NCI-H748 (cell line): ENCODE data around the gene TGIF2.

Experiments
- DNase-seq: peaks from one replicate; lab custom pipeline; 2025; ENCODE audit not compliant: unreplicated experiment; lab: John Stamatoyannopoulos, UW

The TGIF2 gene

DNA sequence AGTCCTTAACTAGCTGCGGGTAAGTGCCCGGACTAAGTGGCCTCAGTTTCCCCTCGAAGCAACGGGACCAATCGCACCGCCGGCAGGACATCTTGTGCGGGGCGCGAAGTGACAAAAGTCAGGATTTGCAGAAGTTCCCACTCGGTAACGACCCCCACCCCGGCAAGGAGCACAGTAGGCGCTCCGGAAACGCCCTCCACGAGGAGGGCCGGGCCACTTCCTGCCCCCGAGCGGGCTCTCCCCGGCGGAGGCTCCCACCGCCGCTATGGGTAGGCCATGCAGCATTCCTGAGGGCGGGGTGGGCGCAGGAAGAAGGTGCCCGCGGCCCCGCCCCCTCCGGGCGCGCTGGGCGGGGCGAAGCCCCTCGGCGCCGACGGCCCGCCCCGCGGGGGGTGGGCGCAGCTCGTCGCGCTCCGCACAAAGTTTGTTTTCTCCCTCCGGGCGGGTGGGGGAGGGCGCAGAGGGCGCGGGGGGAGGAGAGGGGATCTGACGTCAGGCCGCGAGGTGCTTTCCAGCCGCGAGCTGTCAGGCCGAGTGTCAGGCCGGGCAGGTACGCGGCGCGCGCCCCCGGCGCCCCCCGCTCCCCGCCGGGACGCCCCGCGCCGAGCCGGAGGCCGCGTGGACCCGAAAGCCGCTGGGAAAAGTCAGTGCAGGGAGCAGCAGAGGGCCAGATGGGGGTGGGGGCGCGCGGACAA, at the start of gene TGIF2:
Gene TGIF2, plus strand, starts transcription at position 495 of the 695 bp plus-strand sequence. CDS start 5,178 bp downstream, outside the sequence.
- DNase-seq = peak; percentile 81

DNA sequence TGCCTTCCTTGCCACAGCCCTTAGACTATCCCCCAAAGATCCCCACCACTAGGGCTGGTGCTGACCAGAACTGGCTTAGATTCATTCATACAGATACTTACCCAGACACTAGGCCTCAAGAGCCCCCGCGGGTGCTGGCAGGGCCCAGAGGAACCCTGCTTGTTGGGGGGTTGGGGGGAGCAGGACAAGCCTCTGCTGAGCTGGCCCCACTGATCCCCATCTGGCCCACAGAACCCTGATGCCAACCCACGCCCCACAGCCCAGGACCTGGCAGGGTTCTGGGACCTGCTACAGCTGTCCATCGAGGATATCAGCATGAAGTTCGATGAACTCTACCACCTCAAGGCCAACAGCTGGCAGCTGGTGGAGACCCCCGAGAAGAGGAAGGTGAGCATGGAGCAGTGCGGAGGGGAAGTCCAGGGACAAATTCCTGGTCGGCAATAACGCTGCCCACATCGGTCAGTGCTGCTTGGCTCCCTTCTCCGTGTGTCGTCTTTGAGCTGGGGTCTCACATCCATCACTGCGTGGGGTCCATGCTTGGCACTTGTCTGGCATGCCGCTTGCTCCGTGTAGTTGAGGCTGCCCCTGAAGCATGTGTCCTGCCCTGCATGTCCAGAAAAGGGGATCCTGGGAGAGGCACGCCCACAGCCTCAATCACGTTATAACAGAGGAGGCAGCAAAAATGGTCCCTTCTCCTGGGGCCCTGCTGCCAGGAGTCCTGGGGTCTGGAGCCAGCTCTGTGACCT, 47.6 kb upstream of the TGIF2 start:
- DNase-seq = no peak

DNA sequence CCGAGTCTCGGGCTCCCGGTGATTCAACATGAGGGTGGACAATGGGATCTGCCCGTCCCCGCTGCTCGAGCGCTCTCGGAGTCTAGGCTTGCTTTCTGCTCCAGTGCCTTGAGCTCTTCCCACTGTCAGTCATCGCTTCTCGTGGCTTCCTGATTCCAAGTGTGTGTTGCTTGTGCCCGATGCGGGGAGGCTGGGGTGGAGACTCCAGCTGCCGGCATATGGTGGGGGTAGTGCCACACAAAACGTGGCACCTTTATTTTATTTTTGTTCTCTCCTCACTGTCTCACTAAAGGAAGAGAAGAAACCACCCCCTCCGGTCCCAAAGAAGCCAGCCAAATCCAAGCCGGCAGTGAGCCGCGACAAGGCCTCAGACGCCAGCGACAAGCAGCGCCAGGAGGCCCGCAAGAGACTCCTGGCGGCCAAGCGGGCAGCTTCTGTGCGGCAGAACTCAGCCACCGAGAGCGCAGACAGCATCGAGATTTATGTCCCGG, 46.8 kb upstream of the TGIF2 start:
- DNase-seq = no peak

DNA sequence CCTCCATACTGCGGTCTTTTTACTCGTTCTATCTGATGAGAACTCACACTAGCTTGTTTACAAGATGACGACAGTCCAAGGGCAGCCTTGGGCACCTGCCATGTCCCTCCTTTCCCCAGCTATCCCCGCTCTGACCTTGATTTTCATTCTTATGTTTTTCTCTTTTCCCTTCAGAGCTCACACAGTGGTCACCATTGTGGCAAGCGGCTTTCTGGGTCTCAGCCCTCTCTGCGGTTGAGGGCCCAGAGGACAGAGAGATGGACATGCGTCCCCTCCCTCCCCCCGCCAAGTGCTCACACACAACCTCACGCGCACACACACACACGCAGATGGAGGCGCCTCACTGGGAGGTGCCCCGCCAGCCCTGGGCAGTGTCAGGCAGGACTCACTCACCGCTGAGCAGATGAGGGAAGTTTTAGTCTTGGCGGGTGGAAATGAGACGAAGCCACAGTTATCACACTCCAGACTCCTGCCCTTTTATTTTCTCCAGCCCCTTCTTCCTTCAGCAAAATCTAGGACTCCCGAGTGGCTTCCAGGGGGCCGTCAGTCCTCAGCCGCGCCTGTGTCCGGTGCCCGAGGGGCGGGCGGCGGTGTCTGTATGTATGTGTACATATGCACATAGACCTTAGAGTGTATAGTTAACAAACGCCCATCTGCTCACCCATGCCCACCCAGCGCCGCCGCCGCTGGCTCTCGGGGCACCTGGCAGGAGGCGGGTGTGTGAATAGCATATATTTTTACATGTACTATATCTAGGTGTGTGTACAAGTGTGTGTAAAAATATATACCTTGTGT, 45.9 kb upstream of the TGIF2 start:
- no peak for DNase-seq

DNA sequence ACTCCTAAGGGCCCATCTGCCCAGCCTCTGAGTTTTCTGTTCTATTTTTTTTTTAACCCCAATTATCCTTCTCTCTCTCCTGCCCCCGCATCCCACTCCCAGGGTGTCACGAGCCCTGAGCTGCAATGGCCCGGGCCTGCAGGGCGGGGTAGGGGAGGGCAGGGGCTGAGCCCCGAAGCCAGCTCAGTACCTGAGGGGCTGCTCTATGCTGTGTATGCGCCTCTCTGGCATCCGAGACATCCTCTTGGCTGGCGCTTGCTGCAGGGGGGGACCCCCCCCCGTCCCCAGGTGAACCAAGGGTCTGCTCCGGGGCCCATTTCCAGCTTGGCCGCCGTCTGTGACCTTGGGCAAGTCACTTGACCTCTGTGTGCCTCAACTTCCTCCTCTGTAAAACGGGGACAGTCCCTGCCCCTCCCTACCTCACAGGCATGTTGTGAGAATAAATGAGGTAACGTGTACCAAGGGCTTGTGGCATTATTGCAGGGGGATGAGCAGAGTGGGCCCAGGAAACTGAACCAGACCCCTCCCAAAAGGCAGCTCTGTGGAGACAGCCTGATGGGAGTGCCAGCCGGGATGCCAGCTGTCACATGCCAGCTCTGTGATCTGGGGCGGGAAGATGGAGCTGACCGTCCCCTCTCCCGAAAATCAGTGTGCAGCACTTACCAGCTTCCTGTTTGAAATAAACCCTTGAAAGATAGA, 45.1 kb upstream of the TGIF2 start:
- no peak for DNase-seq

DNA sequence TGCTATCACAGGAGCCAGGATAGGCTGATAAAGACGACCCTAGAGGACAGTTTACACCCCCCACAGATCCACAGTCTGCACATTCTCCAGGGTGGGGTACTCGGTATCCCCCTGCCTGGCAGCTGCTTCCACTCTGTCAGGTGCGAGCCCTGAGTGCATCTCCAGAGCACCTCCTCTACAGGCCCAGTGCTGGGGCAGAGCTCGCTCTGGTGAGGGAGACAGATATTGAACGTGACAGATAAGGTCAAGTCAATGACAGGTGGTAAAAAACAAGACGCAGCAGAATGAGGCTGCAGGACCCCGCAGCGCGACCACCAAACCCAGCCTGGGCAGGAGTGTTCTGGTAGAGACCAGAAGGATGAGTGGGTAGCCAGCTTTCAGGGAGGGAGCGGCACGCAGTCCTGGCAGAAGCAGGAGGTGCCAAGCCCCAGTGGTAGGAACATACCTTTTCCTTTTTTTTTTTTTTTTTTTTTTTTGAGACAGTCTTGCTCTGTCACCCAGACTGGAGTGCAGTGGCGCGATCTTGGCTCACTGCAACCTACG, 44.5 kb upstream of the TGIF2 start:
- no peak for DNase-seq

DNA sequence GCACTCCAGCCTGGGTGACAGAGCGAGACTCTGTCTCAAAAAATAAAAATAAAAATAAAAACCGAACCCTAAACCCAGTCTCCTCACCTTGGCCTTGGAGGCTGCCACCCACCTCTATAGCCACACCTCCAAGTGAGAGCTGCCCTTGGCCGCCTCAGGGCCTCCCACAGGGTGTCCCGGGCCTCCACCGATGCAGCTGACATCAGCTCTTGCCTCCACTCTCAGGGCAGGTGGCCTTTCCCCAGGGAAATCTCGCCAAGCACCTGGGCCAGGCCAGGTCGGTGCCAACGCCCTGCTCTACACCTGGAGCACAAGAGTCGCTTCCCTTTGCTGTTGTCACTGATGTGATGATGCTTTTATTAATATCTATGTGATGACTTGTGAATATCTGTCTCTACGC, 41.0 kb upstream of the TGIF2 start:
- DNase-seq = no peak

DNA sequence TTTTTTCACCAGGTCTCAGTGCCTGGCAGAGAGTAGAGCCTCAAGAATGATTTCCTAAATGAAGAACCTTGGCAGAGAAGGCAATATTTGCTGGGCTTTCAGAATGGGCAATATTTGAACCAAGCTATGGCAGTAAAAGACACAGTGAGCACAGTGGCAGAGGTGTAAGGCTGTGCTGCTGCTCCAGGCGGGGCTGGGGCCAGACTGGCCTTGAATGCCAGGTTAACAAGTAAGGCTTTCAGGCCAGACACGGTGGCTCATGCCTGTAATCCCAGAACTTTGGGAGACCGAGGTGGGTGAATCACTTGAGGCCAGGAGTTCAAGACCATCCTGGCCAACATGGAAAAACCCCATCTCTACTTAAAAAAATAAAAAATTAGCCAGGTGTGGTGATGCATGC, 40.6 kb upstream of the TGIF2 start:
- DNase-seq = no peak

DNA sequence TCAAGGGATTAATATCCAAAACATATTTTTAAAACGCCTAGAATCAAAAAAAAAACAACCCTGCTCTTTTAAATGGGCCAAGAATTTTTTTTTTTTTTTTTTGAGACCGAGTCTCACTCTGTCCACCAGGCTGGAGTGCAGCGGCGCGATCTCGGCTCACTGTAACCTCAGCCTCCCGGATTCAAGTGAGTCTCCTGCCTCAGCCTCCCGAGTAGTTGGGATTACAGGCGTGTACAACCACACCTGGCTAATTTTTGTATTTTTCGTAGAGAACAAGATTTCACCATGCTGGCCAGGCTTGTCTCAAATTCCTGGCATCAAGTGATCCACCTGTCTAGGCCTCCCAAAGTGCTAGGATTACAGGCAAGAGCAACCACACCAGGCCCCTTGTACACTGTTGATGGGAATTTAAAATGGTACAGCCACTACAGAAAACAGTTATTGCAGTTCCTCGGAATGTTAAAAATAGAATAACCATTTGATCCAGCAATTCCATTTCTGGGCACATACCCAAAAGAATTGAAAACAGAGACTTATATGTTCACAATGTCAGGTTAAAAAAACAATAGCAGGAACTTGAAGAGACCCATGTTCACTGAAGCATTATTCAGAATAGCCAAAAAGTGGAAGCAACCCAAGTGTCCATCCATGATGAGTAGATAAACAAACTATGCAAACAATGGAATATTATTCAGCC, 35.2 kb upstream of the TGIF2 start:
- no peak for DNase-seq

DNA sequence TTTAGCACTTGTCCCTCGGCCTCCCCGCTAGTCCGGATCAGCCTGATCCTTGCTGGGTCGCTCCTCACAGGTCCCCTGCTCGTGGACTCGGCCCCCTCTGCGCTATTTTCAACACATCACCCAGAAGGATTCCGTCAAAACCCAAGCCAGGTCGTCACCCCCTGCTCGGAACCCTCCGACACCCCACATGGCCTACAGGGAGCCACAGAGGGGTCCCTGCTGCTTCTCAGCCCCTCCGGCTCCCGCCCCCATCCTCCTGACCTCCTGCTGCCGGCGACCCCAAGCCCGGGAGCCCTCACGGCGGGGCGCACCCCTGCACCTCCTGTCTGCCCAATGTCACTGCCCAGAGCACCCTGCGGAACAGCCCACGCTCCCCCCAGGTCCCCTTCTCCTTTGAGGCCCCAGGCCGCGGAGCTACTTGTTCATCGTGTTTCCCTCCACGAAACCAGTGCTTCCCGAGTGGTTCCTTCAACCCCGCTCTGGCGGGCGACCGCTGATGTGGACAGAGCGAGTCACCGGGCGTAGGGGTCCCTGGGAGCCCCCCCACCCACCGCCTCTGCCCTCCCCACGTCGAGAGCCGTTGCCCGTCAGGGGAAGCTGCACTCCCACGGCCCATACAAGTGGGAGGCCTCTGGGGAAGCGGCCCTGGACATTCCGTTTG, 32.7 kb upstream of the TGIF2 start:
- no peak for DNase-seq

DNA sequence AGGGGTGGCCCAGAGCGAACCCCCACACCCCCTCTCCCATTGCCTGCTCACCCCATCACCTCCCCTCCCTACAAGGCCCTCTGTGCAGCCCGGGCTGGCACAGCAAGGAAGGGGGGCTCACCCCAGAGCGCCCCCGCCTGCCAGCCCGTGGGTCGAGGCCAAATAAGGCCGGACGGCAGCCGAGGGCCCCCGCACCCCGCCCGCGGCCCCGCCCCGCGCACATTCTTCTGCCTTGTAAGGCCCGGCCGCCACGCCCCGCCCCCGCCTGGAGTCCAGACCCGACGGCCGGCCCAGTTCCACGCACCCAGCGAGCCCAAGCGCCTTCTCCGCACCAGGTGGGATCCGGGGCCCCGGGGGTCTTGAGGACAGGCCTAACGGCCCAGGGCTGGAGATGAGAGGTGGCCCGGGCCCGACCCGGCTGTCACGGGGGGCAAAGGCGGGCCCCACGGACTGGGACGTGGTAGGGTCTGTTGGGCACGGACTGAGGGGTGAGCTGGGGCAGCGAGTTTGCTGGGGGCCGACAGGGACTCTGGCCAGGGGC, 32.1 kb upstream of the TGIF2 start, which contains the start of gene MYL9:
Gene MYL9, plus strand, starts transcription at position 293 of the 541 bp plus-strand sequence. CDS start 3,366 bp downstream, outside the sequence.
- no peak for DNase-seq

DNA sequence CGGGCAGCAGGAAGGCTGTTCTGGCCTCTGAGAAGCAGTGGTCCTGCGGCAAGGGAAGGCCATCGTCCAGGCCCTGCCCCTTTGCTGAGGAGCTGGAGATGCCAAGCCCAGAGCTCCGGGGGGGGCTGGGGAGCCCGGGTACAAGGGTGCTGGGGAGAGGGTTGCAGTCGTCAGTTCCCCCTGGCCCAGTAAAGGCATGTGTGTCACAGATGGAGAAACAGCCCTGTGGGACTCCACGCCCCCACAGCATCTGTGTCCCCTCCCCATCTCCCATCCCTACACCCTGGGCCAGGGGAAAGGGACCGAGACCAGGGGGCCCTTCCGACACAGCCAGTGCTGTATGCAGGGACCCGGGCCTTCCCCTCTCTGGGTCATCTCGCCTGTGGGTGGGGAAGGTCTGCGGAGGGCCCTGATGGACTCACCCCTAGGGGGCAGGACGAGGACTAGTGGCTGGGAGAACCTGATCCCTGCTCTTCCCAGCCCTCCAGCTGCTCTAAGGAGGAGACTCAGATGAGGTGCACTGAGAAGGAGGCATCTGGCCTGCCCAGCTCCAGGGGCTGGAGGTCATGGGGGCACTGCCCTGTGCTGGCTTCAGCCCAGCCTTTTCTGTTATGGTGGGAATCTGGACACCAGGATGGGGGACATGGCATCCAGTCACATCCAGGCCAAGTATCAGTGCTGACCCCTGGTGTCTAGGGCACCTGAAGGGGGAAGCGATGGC, 31.5 kb upstream of the TGIF2 start:
- no peak for DNase-seq

DNA sequence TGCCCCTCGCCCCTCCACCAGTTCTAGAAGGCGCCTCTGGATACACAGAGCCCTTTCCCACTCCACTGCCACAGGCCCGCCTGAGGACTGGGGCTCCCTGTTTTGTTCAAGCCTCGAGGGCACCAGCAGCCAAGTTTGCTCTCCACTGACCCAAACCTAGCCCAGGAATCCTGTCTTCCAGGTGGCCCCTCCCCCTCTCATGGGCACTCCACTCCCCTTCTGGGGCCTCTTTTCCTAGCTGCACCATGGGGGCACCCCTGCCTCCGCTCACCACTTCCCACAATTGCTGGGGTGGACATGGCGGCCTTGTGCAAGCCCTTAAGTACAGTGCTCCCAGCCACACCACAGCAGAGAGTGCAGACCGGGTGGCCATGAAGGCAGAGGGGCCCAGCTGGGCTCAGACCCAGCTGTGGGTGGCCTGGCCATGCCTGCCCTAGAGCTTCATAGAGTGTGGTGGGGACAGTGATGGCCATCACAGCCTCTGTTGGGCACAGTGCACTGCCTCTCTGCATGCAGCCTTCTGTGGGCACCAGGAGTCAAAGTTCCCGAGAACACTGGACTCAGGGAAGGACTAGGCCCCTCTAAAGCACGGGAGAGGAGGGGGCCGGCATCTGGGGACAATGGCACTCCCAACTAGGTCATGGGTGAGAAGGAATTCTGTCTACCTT, 30.7 kb upstream of the TGIF2 start:
- DNase-seq = no peak

DNA sequence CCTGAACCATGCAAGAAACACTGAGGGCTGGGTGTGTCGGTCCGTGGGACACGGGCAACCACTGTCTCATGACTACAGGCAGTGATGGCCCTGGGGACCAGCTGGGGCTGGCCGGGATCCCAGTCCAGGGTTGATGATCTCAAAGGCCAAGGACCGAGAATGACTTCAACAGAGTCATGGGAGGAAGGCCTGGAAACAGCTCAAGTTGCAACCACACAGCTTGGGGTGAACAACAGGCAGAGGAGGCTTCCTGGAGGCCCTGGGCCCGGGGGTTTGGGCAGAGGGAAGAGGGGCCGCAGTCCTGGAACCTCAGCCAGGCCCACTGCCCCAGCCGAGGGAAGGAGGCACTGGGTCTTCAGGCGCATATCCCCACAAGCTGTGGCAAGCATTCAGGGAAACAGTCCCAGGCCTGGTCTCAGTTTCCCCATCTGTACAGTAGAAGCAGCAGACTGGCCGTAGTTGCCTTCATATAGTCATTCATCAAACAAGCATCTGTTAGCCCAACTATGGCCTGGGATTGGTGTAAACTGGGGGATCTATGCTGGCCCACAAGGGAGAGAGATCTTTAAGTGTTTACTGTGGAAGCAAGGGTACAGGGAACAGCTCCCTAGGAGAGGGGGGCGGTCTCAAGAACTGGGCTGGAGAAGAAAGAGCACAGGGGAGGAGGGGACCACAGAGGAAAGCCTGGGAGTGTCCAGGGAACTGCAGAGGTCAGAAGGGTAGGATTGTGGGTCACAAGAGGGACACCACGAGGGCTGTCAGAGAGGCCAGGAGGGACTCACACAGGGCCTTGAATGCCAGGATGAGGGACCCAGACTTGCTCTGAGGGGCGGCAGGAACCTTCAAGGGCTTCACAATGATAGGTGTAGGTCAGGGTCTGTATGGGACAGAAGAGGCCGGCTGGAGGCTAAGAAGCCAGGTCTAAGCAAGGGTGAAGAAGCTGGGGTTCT, 29.9 kb upstream of the TGIF2 start:
- no peak for DNase-seq

DNA sequence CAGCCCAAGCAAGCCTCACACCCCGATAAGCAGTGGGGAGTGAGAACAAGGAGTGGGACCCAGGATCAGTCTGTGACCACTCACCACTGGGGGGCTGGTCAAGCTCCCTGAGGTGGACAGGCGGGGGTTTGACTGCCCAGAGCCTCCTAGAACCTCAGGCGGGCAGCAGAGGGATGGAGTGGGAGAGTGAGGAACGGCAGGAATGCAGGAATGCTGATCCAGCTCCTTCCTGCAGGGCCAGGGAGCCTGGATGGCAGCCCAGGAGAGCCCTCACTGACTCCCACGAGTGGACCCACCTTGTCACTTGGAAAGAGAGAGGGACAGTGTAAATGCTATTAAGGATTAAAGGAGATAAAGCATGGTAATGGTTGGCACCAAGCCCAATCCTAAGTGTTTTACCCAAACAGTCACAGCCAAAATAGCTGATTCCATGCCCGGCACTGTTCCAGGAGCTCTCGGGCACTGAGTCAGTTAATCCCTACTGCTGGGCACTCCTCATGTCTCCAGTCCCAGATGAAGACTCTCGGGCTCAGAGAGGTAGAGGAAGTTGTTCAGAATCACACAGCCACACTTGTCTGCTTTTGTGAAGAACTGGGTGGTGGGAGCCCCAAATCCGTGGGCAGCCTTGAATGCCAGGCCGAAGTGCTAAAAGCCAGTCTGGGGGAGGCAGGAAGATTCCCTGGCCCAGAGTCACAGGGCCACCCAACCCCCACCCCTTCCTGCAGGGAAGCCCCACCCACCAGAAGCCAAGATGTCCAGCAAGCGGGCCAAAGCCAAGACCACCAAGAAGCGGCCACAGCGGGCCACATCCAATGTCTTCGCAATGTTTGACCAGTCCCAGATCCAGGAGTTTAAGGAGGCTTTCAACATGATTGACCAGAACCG, 29.0 kb upstream of the TGIF2 start:
- no peak for DNase-seq
